ENCODE measurements around the gene MEGF10.

MEGF10 gene

DNA sequence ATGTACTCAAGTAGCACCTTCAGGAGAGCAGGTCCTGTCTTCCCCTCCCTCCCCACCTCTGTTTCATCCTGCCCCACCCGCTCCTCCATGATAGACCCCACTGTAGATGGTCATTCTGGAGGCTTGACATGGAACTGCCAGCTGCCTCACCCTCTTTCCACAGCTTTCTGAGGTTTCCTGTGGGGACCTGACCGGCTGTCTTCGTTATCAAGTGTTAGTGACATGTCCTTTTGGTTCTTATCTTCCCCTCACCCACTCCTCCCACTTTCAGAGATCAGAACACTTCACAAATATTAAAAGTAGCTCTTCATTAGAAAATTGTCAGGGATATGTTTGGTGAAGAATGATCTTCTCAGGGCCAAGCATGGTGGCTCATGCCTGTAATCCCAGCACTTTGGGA, 52.7 kb downstream of the MEGF10 start:
- Histone ChIP-seq H3K4me3 (ENCODE audit: low read depth, low read length) (no peak overlapping the region), H2AFZ (ENCODE audit: low read length, unreplicated experiment) (no peak overlapping the region), H3K27me3 (ENCODE audit: insufficient read depth, low read length) (no peaks in the 10 kb centered on the region), H3K36me3 (ENCODE audit: insufficient read depth, low read length) (no peaks in the 10 kb centered on the region), H3K27ac (ENCODE audit: low read depth, low read length) (no peak overlapping the region), H3K79me2 (ENCODE audit: control insufficient read depth, insufficient read depth, low read length, unreplicated experiment) (no peaks in the 10 kb centered on the region), H3K4me1 (ENCODE audit: control insufficient read depth, insufficient read depth, low read length, unreplicated experiment) (no peaks in the 10 kb centered on the region)

GRCh38 chr5:127343866-127344265, 53.3 kb downstream of the MEGF10 start:
- no peak overlapping the region for H3K27ac ChIP-seq (ENCODE audit: low read depth, low read length)

DNA sequence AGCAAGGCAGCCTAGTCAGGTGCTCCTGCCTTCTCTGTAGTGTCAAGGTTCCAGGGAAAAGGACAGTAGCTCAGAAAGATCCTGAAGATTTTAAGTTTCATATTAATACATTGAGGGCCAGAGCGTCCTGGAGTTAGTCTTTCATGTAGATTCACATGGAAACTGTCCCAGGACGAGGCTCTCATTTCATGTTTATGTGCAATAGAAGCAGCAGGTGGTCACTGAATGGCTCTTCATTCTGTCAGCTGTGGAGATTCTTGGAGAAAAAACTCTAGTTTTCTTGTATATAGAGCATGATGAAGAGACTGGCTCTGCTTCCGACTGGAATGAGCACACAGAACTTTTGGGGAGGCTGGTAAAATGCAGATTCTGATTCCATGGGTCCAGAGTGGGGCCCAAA, 54.3 kb downstream of the MEGF10 start:
- Histone ChIP-seq H2AFZ (ENCODE audit: low read length, unreplicated experiment) (no peak overlapping the region), H3K36me3 (ENCODE audit: insufficient read depth, low read length) (no peaks in the 10 kb centered on the region), H3K27me3 (ENCODE audit: insufficient read depth, low read length) (no peaks in the 10 kb centered on the region), H3K27ac (ENCODE audit: low read depth, low read length) (no peak overlapping the region), H3K79me2 (ENCODE audit: control insufficient read depth, insufficient read depth, low read length, unreplicated experiment) (no peaks in the 10 kb centered on the region), H3K4me3 (ENCODE audit: low read depth, low read length) (no peak overlapping the region), H3K4me1 (ENCODE audit: control insufficient read depth, insufficient read depth, low read length, unreplicated experiment) (no peaks in the 10 kb centered on the region)

More at GRCh38 chr5:127343866-127344265, 53.3 kb downstream of the MEGF10 start:
- Histone ChIP-seq H3K36me3 (ENCODE audit: insufficient read depth, low read length) (no peaks in the 10 kb centered on the region), H2AFZ (ENCODE audit: low read length, unreplicated experiment) (no peak overlapping the region), H3K4me3 (ENCODE audit: low read depth, low read length) (no peak overlapping the region), H3K79me2 (ENCODE audit: control insufficient read depth, insufficient read depth, low read length, unreplicated experiment) (no peaks in the 10 kb centered on the region), H3K4me1 (ENCODE audit: control insufficient read depth, insufficient read depth, low read length, unreplicated experiment) (no peaks in the 10 kb centered on the region), H3K27me3 (ENCODE audit: insufficient read depth, low read length) (no peaks in the 10 kb centered on the region)

DNA sequence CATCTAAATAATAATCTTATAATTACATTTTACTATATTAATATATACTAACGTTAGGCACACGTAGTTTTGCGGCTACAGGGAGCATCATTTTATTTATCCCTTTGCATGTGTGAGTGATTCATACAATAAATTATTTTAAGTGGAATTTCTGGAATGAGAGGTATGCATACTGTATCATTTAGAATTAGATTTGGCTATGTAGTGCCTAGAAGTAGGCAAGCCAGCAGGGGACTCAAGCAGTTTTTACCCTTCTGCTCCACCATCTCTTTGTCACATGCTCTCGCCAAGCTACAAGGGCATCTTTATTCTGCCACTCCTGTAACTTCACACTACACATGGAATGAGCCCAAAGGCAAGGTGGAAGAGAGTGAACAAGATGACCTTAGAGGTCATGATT, 60.8 kb downstream of the MEGF10 start:
- H3K27ac ChIP-seq (ENCODE audit: low read depth, low read length) = no peak overlapping the region
- no peaks in the 10 kb centered on the region for H3K79me2 ChIP-seq (ENCODE audit: control insufficient read depth, insufficient read depth, low read length, unreplicated experiment)
- peaks cover 4% of the 10 kb centered on the region for H3K4me1 ChIP-seq (ENCODE audit: control insufficient read depth, insufficient read depth, low read length, unreplicated experiment)

DNA sequence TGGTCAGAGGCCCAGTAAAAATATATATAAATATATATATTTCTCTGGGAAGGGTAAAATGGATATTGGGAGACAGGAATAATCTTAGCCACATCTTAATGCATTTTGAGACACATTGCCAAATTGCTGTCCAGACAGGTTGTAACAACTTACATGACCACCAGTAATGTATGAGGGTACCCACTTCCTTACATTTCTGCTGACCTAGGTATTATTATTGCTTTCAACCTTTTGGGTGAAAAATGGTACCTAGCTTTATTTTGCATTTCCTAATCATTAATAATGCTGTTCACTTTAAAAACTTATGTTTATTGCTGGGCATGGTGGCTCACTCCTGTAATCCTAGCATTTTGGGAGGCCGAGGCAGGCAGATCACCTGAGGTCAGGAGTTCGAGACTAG, 61.5 kb downstream of the MEGF10 start:
- Histone ChIP-seq H3K36me3 (ENCODE audit: insufficient read depth, low read length) (no peaks in the 10 kb centered on the region), H3K27me3 (ENCODE audit: insufficient read depth, low read length) (no peaks in the 10 kb centered on the region), H3K4me1 (ENCODE audit: control insufficient read depth, insufficient read depth, low read length, unreplicated experiment) (peaks cover 4% of the 10 kb centered on the region), H3K27ac (ENCODE audit: low read depth, low read length) (no peak overlapping the region), H3K79me2 (ENCODE audit: control insufficient read depth, insufficient read depth, low read length, unreplicated experiment) (no peaks in the 10 kb centered on the region), H3K4me3 (ENCODE audit: low read depth, low read length) (no peak overlapping the region), H2AFZ (ENCODE audit: low read length, unreplicated experiment) (no peak overlapping the region)

More for the DNA sequence above, 60.8 kb downstream of the MEGF10 start:
- H3K4me3 ChIP-seq (ENCODE audit: low read depth, low read length) = no peak overlapping the region
- no peaks in the 10 kb centered on the region for H3K36me3 ChIP-seq (ENCODE audit: insufficient read depth, low read length)
- H3K27me3 ChIP-seq (ENCODE audit: insufficient read depth, low read length) = no peaks in the 10 kb centered on the region
- H2AFZ ChIP-seq (ENCODE audit: low read length, unreplicated experiment) = no peak overlapping the region

DNA sequence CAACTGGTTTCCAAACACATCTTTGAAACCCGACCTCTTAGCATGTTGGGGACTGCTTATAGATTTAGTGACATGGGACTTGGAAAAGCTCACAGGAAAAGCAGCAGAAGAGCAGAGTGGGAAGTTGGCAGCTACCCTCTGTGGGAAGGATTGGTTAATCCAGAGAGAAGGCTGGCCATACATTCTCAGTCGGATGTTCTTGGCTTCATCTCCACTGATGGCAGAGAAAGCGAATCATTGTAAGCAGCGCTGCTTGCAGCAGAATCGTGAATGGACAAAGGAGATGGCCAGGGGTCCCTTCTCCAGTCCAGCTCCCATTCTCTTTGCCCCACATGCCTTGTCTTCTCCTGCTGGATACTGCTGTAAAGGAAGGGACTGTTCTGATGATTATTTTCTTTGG, 62.7 kb downstream of the MEGF10 start:
- Histone ChIP-seq H3K79me2 (ENCODE audit: control insufficient read depth, insufficient read depth, low read length, unreplicated experiment) (no peaks in the 10 kb centered on the region), H3K4me1 (ENCODE audit: control insufficient read depth, insufficient read depth, low read length, unreplicated experiment) (peaks cover 10% of the 10 kb centered on the region), H3K4me3 (ENCODE audit: low read depth, low read length) (no peak overlapping the region), H3K27me3 (ENCODE audit: insufficient read depth, low read length) (no peaks in the 10 kb centered on the region), H2AFZ (ENCODE audit: low read length, unreplicated experiment) (no peak overlapping the region), H3K36me3 (ENCODE audit: insufficient read depth, low read length) (no peaks in the 10 kb centered on the region), H3K27ac (ENCODE audit: low read depth, low read length) (no peak overlapping the region)

DNA sequence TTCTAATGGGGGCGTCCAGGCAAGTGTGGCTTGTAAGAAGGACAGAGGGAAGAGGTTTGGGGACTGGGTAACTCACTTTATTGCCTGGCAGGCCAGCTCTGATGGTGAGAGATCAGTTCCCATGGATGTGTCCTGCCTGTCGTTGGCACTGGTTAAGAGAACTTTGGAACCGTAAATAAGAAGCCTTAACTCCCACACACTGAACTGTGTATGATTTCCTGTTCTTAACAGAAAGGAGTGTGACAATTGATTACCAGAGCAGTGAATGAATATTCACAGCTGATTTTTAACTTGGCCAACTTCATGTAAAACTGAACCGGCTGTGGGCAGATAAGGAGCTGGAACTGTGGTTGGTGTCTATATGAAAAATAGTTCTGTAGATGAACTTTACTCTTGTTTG, 63.2 kb downstream of the MEGF10 start:
- Histone ChIP-seq H2AFZ (ENCODE audit: low read length, unreplicated experiment) (no peak overlapping the region), H3K36me3 (ENCODE audit: insufficient read depth, low read length) (no peaks in the 10 kb centered on the region), H3K4me1 (ENCODE audit: control insufficient read depth, insufficient read depth, low read length, unreplicated experiment) (peaks cover 15% of the 10 kb centered on the region), H3K27me3 (ENCODE audit: insufficient read depth, low read length) (no peaks in the 10 kb centered on the region), H3K4me3 (ENCODE audit: low read depth, low read length) (no peak overlapping the region), H3K27ac (ENCODE audit: low read depth, low read length) (no peak overlapping the region), H3K79me2 (ENCODE audit: control insufficient read depth, insufficient read depth, low read length, unreplicated experiment) (no peaks in the 10 kb centered on the region)

- H3K79me2 ChIP-seq (ENCODE audit: control insufficient read depth, insufficient read depth, low read length, unreplicated experiment) = no peaks in the 10 kb centered on the region
- no peak overlapping the region for H3K27ac ChIP-seq (ENCODE audit: low read depth, low read length)
- H3K4me3 ChIP-seq (ENCODE audit: low read depth, low read length) = no peak overlapping the region
- H3K4me1 ChIP-seq (ENCODE audit: control insufficient read depth, insufficient read depth, low read length, unreplicated experiment) = peaks cover 21% of the 10 kb centered on the region
- no peaks in the 10 kb centered on the region for H3K27me3 ChIP-seq (ENCODE audit: insufficient read depth, low read length)
- H2AFZ ChIP-seq (ENCODE audit: low read length, unreplicated experiment) = no peak overlapping the region
- H3K36me3 ChIP-seq (ENCODE audit: insufficient read depth, low read length) = no peaks in the 10 kb centered on the region
Observed at GRCh38 chr5:127355337-127355736, 64.7 kb downstream of the MEGF10 start.

DNA sequence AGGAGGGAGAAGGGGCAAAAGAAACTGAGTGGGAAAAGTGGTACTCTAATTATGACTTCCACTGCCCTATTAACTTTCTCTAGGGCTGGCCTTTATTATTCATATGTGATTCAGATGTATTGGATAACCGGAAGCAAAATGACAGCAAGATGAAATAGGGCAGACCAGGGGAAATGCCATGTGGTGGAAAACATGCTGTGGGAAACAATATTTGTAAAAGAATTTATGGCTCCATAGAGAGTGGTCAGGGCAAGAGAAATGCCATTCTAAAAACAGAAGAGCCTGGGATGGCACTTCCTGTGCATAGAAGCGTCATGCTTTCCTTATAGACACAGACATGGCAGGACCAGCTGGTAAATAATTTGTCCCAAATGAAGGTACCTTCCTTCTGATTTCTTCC, 67.7 kb downstream of the MEGF10 start:
- peak overlapping the region; percentile 69 for H3K27ac ChIP-seq (ENCODE audit: low read depth, low read length)
- no peak overlapping the region for H2AFZ ChIP-seq (ENCODE audit: low read length, unreplicated experiment)
- no peaks in the 10 kb centered on the region for H3K36me3 ChIP-seq (ENCODE audit: insufficient read depth, low read length)
- no peak overlapping the region for H3K4me3 ChIP-seq (ENCODE audit: low read depth, low read length)
- peaks cover 17% of the 10 kb centered on the region for H3K4me1 ChIP-seq (ENCODE audit: control insufficient read depth, insufficient read depth, low read length, unreplicated experiment)
- H3K27me3 ChIP-seq (ENCODE audit: insufficient read depth, low read length) = no peaks in the 10 kb centered on the region
- H3K79me2 ChIP-seq (ENCODE audit: control insufficient read depth, insufficient read depth, low read length, unreplicated experiment) = no peaks in the 10 kb centered on the region

GRCh38 chr5:127358740-127359139, 68.1 kb downstream of the MEGF10 start:
- no peaks in the 10 kb centered on the region for H3K36me3 ChIP-seq (ENCODE audit: insufficient read depth, low read length)
- H3K4me1 ChIP-seq (ENCODE audit: control insufficient read depth, insufficient read depth, low read length, unreplicated experiment) = peaks cover 17% of the 10 kb centered on the region
- H3K79me2 ChIP-seq (ENCODE audit: control insufficient read depth, insufficient read depth, low read length, unreplicated experiment) = no peaks in the 10 kb centered on the region
- peak overlapping the region; percentile 69 for H3K27ac ChIP-seq (ENCODE audit: low read depth, low read length)
- H2AFZ ChIP-seq (ENCODE audit: low read length, unreplicated experiment) = no peak overlapping the region
- H3K4me3 ChIP-seq (ENCODE audit: low read depth, low read length) = no peak overlapping the region
- no peaks in the 10 kb centered on the region for H3K27me3 ChIP-seq (ENCODE audit: insufficient read depth, low read length)

- 0 out of 2 replicates have a peak, but pooled peaks cover 3% of the 10 kb centered on the region for H3K27me3 ChIP-seq (ENCODE audit: insufficient read depth, low read length)
- H3K36me3 ChIP-seq (ENCODE audit: insufficient read depth, low read length) = no peaks in the 10 kb centered on the region
- no peaks in the 10 kb centered on the region for H3K79me2 ChIP-seq (ENCODE audit: control insufficient read depth, insufficient read depth, low read length, unreplicated experiment)
- H3K4me1 ChIP-seq (ENCODE audit: control insufficient read depth, insufficient read depth, low read length, unreplicated experiment) = peaks cover 17% of the 10 kb centered on the region
- no peak overlapping the region for H2AFZ ChIP-seq (ENCODE audit: low read length, unreplicated experiment)
- H3K4me3 ChIP-seq (ENCODE audit: low read depth, low read length) = no peak overlapping the region
- no peak overlapping the region for H3K27ac ChIP-seq (ENCODE audit: low read depth, low read length)
Observed at GRCh38 chr5:127359502-127359901, 68.9 kb downstream of the MEGF10 start.
